ENCODE results near the gene MAP3K7.

The MAP3K7 gene

GRCh38 chr6:90493332-90493731 lies 93.5 kb downstream of the MAP3K7 start:
- no peak for DNase-seq
- intact Hi-C loops (cut with DNase I) = loop anchor here (10.0 kb wide), 1 partner anchor 81 kb away; no protein-coding TSS in a partner anchor

GRCh38 chr6:90492798-90493197 lies 94.1 kb downstream of the MAP3K7 start:
- DNase-seq = no peak
- intact Hi-C loops (cut with DNase I) = loop anchor here (10.0 kb wide), 1 partner anchor 82 kb away; no protein-coding TSS in a partner anchor

- no peak for DNase-seq
- intact Hi-C loops (cut with DNase I) = loop anchor here (10.0 kb wide), 1 partner anchor 82 kb away; no protein-coding TSS in a partner anchor
These were observed 94.5 kb downstream of the MAP3K7 start for GRCh38 chr6:90492369-90492768.

GRCh38 chr6:90490030-90490716 lies 96.7 kb downstream of the MAP3K7 start:
- peak in 7 of 42 donors; percentile 33 to 66 (median 39) for DNase-seq
- intact Hi-C loops (cut with DNase I) = loop anchor here (10.0 kb wide), 1 partner anchor 85 kb away; no protein-coding TSS in a partner anchor

GRCh38 chr6:90488816-90489215 lies 98.1 kb downstream of the MAP3K7 start:
- DNase-seq = no peak
- intact Hi-C loops (cut with DNase I) = loop anchor here (10.0 kb wide), 1 partner anchor 274 kb away; no protein-coding TSS in a partner anchor

- DNase-seq = peak in 21 of 42 donors; percentile 16 to 73 (median 43)
- intact Hi-C loops (cut with DNase I) = loop anchor here (10.0 kb wide), 1 partner anchor 271 kb away; no protein-coding TSS in a partner anchor
These were observed 101.1 kb downstream of the MAP3K7 start for GRCh38 chr6:90485635-90486277.

- intact Hi-C loops (cut with DNase I) = loop anchor here (10.0 kb wide), 1 partner anchor 270 kb away; no protein-coding TSS in a partner anchor
- peak; percentile 28 to 90 (median 74) for DNase-seq
These were observed 102.0 kb downstream of the MAP3K7 start for GRCh38 chr6:90484903-90485302.

GRCh38 chr6:90484385-90484784 lies 102.5 kb downstream of the MAP3K7 start:
- no peak for DNase-seq
- intact Hi-C loops (cut with DNase I) = loop anchor here (10.0 kb wide), 1 partner anchor 270 kb away; no protein-coding TSS in a partner anchor

GRCh38 chr6:90483956-90484355 lies 102.9 kb downstream of the MAP3K7 start:
- intact Hi-C loops (cut with DNase I) = loop anchor here (10.0 kb wide), 1 partner anchor 269 kb away; no protein-coding TSS in a partner anchor
- DNase-seq = no peak

GRCh38 chr6:90483116-90483839 lies 103.6 kb downstream of the MAP3K7 start:
- intact Hi-C loops (cut with DNase I) = loop anchor here (10.0 kb wide), 1 partner anchor 268 kb away; no protein-coding TSS in a partner anchor
- DNase-seq = no peak

GRCh38 chr6:90480666-90481065 lies 106.2 kb downstream of the MAP3K7 start:
- intact Hi-C loops (cut with DNase I) = loop anchor here (10.0 kb wide), 1 partner anchor 266 kb away; no protein-coding TSS in a partner anchor
- DNase-seq = no peak

- no peak for DNase-seq
- intact Hi-C loops (cut with DNase I) = loop anchor here (2.0 to 5.0 kb wide), 3 partner anchors 172 to 537 kb away; no protein-coding TSS in a partner anchor
These were observed 107.3 kb downstream of the MAP3K7 start for GRCh38 chr6:90479603-90479926.

GRCh38 chr6:90478789-90479602 lies 107.9 kb downstream of the MAP3K7 start:
- peak; percentile 74 to 97 (median 89) for DNase-seq
- intact Hi-C loops (cut with DNase I) = loop anchor here (2.0 to 5.0 kb wide), 3 partner anchors 172 to 537 kb away; no protein-coding TSS in a partner anchor

- no peak for DNase-seq
- intact Hi-C loops (cut with DNase I) = loop anchor here (2.0 to 5.0 kb wide), 3 partner anchors 171 to 536 kb away; no protein-coding TSS in a partner anchor
These were observed 108.6 kb downstream of the MAP3K7 start for GRCh38 chr6:90478278-90478677.

GRCh38 chr6:90477366-90477765 lies 109.5 kb downstream of the MAP3K7 start:
- DNase-seq = no peak

GRCh38 chr6:90472716-90473115 lies 114.2 kb downstream of the MAP3K7 start:
- intact Hi-C loops (cut with DNase I) = no loop called here
- no peak for DNase-seq

More at GRCh38 chr6:90477366-90477765, 109.5 kb downstream of the MAP3K7 start:
- intact Hi-C loops (cut with DNase I) = loop anchor here (5.0 kb wide), 2 partner anchors 170 to 535 kb away; no protein-coding TSS in a partner anchor

- intact Hi-C loops (cut with DNase I) = no loop called here
- no peak for DNase-seq
These were observed 115.6 kb downstream of the MAP3K7 start for GRCh38 chr6:90471263-90471662.

- DNase-seq = no peak
- intact Hi-C loops (cut with DNase I) = no loop called here
These were observed 117.0 kb downstream of the MAP3K7 start for GRCh38 chr6:90469906-90470305.

Data from head of caudate nucleus (tissue), 42 donors.